H1 (cell line): ENCODE measurements around the gene SETDB2. TPM values are rescaled to one million over a fixed set of nuclear protein-coding genes. Genes with fewer than 3 reads are reported as not detected.

Experiments
- CTCF ChIA-PET: fragments of 300-600 bp; sonication (Branson Sonifier 250); formaldehyde crosslinking; loops from one replicate; lab custom pipeline; 2021; ENCODE audit not compliant: partially characterized antibody; lab: Charles Lee
- POLR2A ChIA-PET: fragments of 300-600 bp; sonication (Branson Sonifier 250); formaldehyde crosslinking; loops from one replicate; lab custom pipeline; 2021; ENCODE audit warnings: inconsistent platforms; ENCODE audit not compliant: partially characterized antibody; lab: Charles Lee
- DNase-seq, 2 experiments: peaks; one replicate each; pipeline versions ENCODE4 v3.0.0 to v3.0.0-alpha.2; 2010 to 2022; ENCODE audit warnings: low spot score in 2 of 2, low read depth in 1 of 2, mixed read lengths in 1 of 2
- FAIRE-seq: peaks from 2 replicates; lab custom pipeline; 2011; peaks lifted over from hg19 to GRCh38; lab: Jason Lieb, UNC
- H2AFZ ChIP-seq: 2 replicates; pipeline ENCODE4 v1.8.1; 2012; ENCODE audit warnings: low read length, inconsistent platforms
- H2AK5ac ChIP-seq: 2 replicates; pipeline ENCODE4 v1.6.1; 2013; ENCODE audit warnings: low read depth, low read length
- H2BK120ac ChIP-seq: replicated peaks from 2 replicates; pipeline ENCODE3; 2013; ENCODE audit warnings: low read depth, low read length, inconsistent platforms
- H2BK12ac ChIP-seq: 2 replicates; pipeline ENCODE4 v1.6.1; 2013; ENCODE audit warnings: low read depth, low read length
- H2BK15ac ChIP-seq: 2 replicates; pipeline ENCODE4 v1.6.1; 2013; ENCODE audit warnings: low read length
- H2BK20ac ChIP-seq: 2 replicates; pipeline ENCODE4 v1.6.1; 2013; ENCODE audit warnings: low read length
- H2BK5ac ChIP-seq: 2 replicates; pipeline ENCODE4 v1.6.1; 2013; ENCODE audit warnings: low read depth, low read length
- H3K14ac ChIP-seq: 2 replicates; pipeline ENCODE4 v1.6.1; 2013; ENCODE audit warnings: inconsistent platforms; ENCODE audit not compliant: insufficient read length
- H3K18ac ChIP-seq: 2 replicates; pipeline ENCODE4 v1.6.1; 2013; ENCODE audit warnings: low read length; ENCODE audit errors: extremely low read depth
- H3K23ac ChIP-seq: 2 replicates; pipeline ENCODE4 v1.6.1; 2013; ENCODE audit warnings: inconsistent platforms; ENCODE audit not compliant: insufficient read length
- H3K23me2 ChIP-seq: 2 replicates; pipeline ENCODE4 v1.6.1; 2013; ENCODE audit warnings: low read depth, low read length
- H3K27ac ChIP-seq: 2 replicates; pipeline ENCODE4 v1.6.1; 2011; ENCODE audit warnings: low read depth, low read length, inconsistent platforms
- H3K27me3 ChIP-seq, 4 experiments: replicated peaks in 1 of 4; 1 replicate in 1 of 4; 2 replicates in 3 of 4; pipeline versions ENCODE4 v1.6.1 to v1.8.1; 2011 to 2013; ENCODE audit warnings: low read length in 3 of 4, mild to moderate bottlenecking in 3 of 4, inconsistent platforms in 2 of 4, mixed read lengths in 2 of 4, moderate library complexity in 1 of 4; ENCODE audit not compliant: control insufficient read depth in 3 of 4, insufficient read depth in 3 of 4; ENCODE audit errors: extremely low read depth in 1 of 4
- H3K36me3 ChIP-seq, 4 experiments: 2 replicates each; pipeline versions ENCODE4 v1.6.1 to v1.8.1; 2011 to 2013; ENCODE audit warnings: mild to moderate bottlenecking in 4 of 4, low read length in 3 of 4, moderate library complexity in 2 of 4, control low read depth in 1 of 4, inconsistent platforms in 1 of 4; ENCODE audit not compliant: insufficient read depth in 4 of 4, control insufficient read depth in 2 of 4
- H3K4ac ChIP-seq: replicated peaks from 2 replicates; pipeline ENCODE3; 2013; ENCODE audit warnings: low read length, low read depth, mixed read lengths, inconsistent platforms; ENCODE audit not compliant: insufficient read length
- H3K4me1 ChIP-seq, 4 experiments: replicated peaks in 1 of 4; 1 replicate in 1 of 4; 2 replicates in 3 of 4; pipeline versions ENCODE4 v1.6.1 to v1.8.1; 2011 to 2013; ENCODE audit warnings: low read length in 3 of 4, inconsistent platforms in 2 of 4, mixed read lengths in 1 of 4; ENCODE audit not compliant: insufficient read depth in 4 of 4, control insufficient read depth in 3 of 4
- H3K4me2 ChIP-seq, 2 experiments: 2 replicates each; pipeline versions ENCODE4 v1.6.1 to v1.8.1; 2011 to 2013; ENCODE audit warnings: low read depth in 2 of 2, low read length in 2 of 2, control low read depth in 1 of 2, inconsistent platforms in 1 of 2, mild to moderate bottlenecking in 1 of 2; ENCODE audit not compliant: insufficient read depth in 1 of 2
- H3K4me3 ChIP-seq, 4 experiments: fragments of 200-600, 300-600 bp in 1 of 4; sonication (generic), shearing (Covaris generic), sonication (Bioruptor Twin) in 1 of 4; 2 replicates each; pipeline versions ENCODE4 v1.5.1 to v1.8.1; 2011 to 2016; ENCODE audit warnings: low read length in 4 of 4, low read depth in 3 of 4, control low read depth in 2 of 4, inconsistent platforms in 2 of 4, mild to moderate bottlenecking in 2 of 4, mixed read lengths in 1 of 4, moderate library complexity in 1 of 4; ENCODE audit not compliant: insufficient read depth in 2 of 4; ENCODE audit errors: extremely low read depth in 1 of 4
- H3K56ac ChIP-seq: replicated peaks from 2 replicates; pipeline ENCODE3; 2013; ENCODE audit warnings: low read depth, mild to moderate bottlenecking, mixed read lengths, low read length, inconsistent platforms; ENCODE audit not compliant: insufficient read length
- H3K79me1 ChIP-seq: 2 replicates; pipeline ENCODE4 v1.6.1; 2013; ENCODE audit warnings: low read depth, low read length, control low read depth
- H3K79me2 ChIP-seq, 2 experiments: 2 replicates each; pipeline versions ENCODE4 v1.6.1 to v1.8.1; 2012 to 2013; ENCODE audit warnings: low read length in 2 of 2, mild to moderate bottlenecking in 2 of 2, inconsistent platforms in 1 of 2; ENCODE audit not compliant: insufficient read depth in 2 of 2, control insufficient read depth in 1 of 2
- H3K9ac ChIP-seq, 4 experiments: replicated peaks in 1 of 4; 1 replicate in 1 of 4; 2 replicates in 3 of 4; pipeline versions ENCODE4 v1.6.1 to v1.8.1; 2011 to 2013; ENCODE audit warnings: low read depth in 3 of 4, low read length in 3 of 4, control low read depth in 2 of 4, mild to moderate bottlenecking in 2 of 4, moderate library complexity in 2 of 4, inconsistent platforms in 1 of 4; ENCODE audit errors: extremely low read depth in 1 of 4
- H3K9me3 ChIP-seq, 2 experiments: 2 replicates each; pipeline versions ENCODE4 v1.6.1 to v1.8.1; 2012 to 2013; ENCODE audit warnings: mild to moderate bottlenecking in 2 of 2, moderate library complexity in 2 of 2, control low read depth in 1 of 2, inconsistent platforms in 1 of 2, low read depth in 1 of 2, low read length in 1 of 2, mixed read lengths in 1 of 2; ENCODE audit not compliant: insufficient read depth in 2 of 2
- H4K20me1 ChIP-seq, 2 experiments: replicated peaks in 1 of 2; 2 replicates each; pipeline versions ENCODE3 to v1.8.1; 2011 to 2013; ENCODE audit warnings: inconsistent platforms in 2 of 2, low read length in 2 of 2, mild to moderate bottlenecking in 1 of 2; ENCODE audit not compliant: insufficient read depth in 2 of 2, control insufficient read depth in 1 of 2
- H4K5ac ChIP-seq: 2 replicates; pipeline ENCODE4 v1.6.1; 2013; ENCODE audit warnings: low read length, low read depth, mixed read lengths, inconsistent platforms; ENCODE audit not compliant: insufficient read length
- H4K8ac ChIP-seq: 2 replicates; pipeline ENCODE4 v1.8.0; 2013; ENCODE audit warnings: mild to moderate bottlenecking, moderate library complexity, low read length, inconsistent platforms; ENCODE audit not compliant: insufficient read depth; ENCODE audit errors: extremely low read depth
- H4K91ac ChIP-seq: replicated peaks from 2 replicates; pipeline ENCODE3; 2013; ENCODE audit warnings: low read length, mixed read lengths, inconsistent platforms; ENCODE audit not compliant: insufficient read length
- HDAC6 ChIP-seq: IDR thresholded peaks from one replicate; pipeline ENCODE4 v1.7.1; 2012; ENCODE audit warnings: low read depth, mild to moderate bottlenecking, inconsistent platforms, low read length, moderate library complexity
- JUND ChIP-seq: IDR thresholded peaks from 2 replicates; pipeline ENCODE4 v1.6.1; 2011; ENCODE audit warnings: mild to moderate bottlenecking, improper control_type of control experiment, low read length
- KDM5A ChIP-seq: fragments of 200-600 bp; IDR thresholded peaks from 2 replicates; pipeline ENCODE4 v1.7.1; 2012; ENCODE audit warnings: mild to moderate bottlenecking, low read length, inconsistent platforms, mixed read lengths
- SP4 ChIP-seq: IDR thresholded peaks from 2 replicates; pipeline ENCODE4 v1.6.1; 2012; ENCODE audit warnings: low read length, inconsistent platforms
- SRF ChIP-seq: IDR thresholded peaks from 2 replicates; pipeline ENCODE4 v1.6.1; 2011; ENCODE audit warnings: mild to moderate bottlenecking, low read depth, low read length, moderate library complexity
- WGBS, 2 experiments: shearing (Covaris generic) in 1 of 2; methylation state at CpG; one replicate each; pipeline versions ENCODE4 v1.1.6 to v1.1.7; 2013 to 2015; ENCODE audit warnings: low lambda C conversion rate in 2 of 2, mixed read lengths in 2 of 2, inconsistent platforms in 1 of 2, low coverage in 1 of 2, missing lambda C conversion rate in 1 of 2; ENCODE audit not compliant: insufficient replicate concordance in 2 of 2, insufficient coverage in 1 of 2, insufficient read length in 1 of 2; ENCODE audit errors: extremely low coverage in 1 of 2, missing lambda C conversion rate in 1 of 2; 5-methylcytosine and 5-hydroxymethylcytosine counted together
- polyA plus RNA-seq, 7 experiments: library from polyadenylated mRNA; depleted of rRNA in 3 of 7; stranded (reverse) in 5 of 7; unstranded in 2 of 7; fragments of >200 nt in 5 of 7; fragments of 200-250 nt in 2 of 7; gene quantifications; 1 replicate in 5 of 7; 2 replicates in 1 of 7; 4 replicates in 1 of 7; pipeline versions ENCODE4 v1.2.1 to v1.2.3, GENCODE V29; 2011 to 2013; ENCODE audit warnings: missing spikeins in 2 of 7, mixed read lengths in 2 of 7
- total RNA-seq: library from RNA; stranded (reverse); fragmentation: NEBNext Ultra II Directional; extraction: Animal tissue kit (Norgen Biotek cat#: 25700); gene quantifications from 2 replicates; pipeline ENCODE4 v1.2.1, GENCODE V29; 2021

SETDB2 gene
- total and polyA plus RNA-seq, 2 of the 8 experiments (the other 6 are each of a cell fraction or from before 2014, with no cell fraction given) = 1.2 to 6.1 TPM

DNA sequence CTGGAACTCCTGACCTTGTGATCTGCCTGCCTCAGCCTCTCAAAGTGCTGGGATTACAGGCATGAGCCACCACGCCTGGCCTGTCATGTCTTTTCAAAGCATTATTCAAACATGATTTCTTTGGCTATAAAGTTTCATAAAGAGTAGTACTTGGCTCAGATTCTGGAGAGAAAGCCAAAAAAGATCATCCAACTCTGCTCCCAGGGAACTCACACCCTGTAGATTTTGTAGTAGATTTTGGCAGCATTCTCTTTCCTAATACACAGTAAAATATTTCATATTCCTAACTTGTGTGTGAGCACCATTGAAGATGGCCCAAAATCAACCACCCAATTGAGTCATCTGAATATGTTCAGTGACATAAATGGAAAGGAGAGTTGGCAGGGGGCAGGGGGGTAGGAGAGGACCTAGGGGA lies 48.6 kb upstream of the SETDB2 start:
- Histone ChIP-seq H4K8ac (no peak overlapping the region), H2BK120ac (no peak overlapping the region), H3K4me2 (no peak overlapping the region), H3K27ac (no peak overlapping the region), H3K23me2 (no peaks in the 10 kb centered on the region; the same call in 1 of the 2 replicates), H3K9me3 (no peaks in the 10 kb centered on the region), H3K4ac (no peak overlapping the region), H3K4me3 (no peak overlapping the region), H2BK15ac (no peak overlapping the region), H3K56ac (no peak overlapping the region), H4K5ac (no peak overlapping the region), H3K79me1 (no peaks in the 10 kb centered on the region), H4K91ac (no peak overlapping the region), H3K23ac (no peak overlapping the region), H4K20me1 (no peaks in the 10 kb centered on the region), H3K18ac (no peak overlapping the region), H2BK12ac (no peak overlapping the region), H3K14ac (no peak overlapping the region), H2AK5ac (no peak overlapping the region), H3K4me1 (no peaks in the 10 kb centered on the region), H2BK5ac (no peak overlapping the region), H3K79me2 (no peaks in the 10 kb centered on the region), H3K9ac (no peak overlapping the region), H2AFZ (no peak overlapping the region), H3K27me3 (no peaks in the 10 kb centered on the region), H2BK20ac (no peak overlapping the region), H3K36me3 (no peaks in the 10 kb centered on the region)
- TF ChIP-seq KDM5A (no peak), SP4 (no peak), HDAC6 (no peak), SRF (no peak), JUND (no peak)
- FAIRE-seq (no peak), DNase-seq (no peak)
- WGBS, 2 experiments = 93% methylated on average over 1 of the region's 1 CpG; no CpG with 5 or more reads in 1 of the 2 experiments
- CTCF ChIA-PET = no interaction called here
- POLR2A ChIA-PET = no interaction called here
